Osteoblast (primary cell): ENCODE measurements around the gene FBXL7. TPM values are rescaled to one million over a fixed set of nuclear protein-coding genes. Genes with fewer than 3 reads are reported as not detected.

Experiments
- DNase-seq: peaks from one replicate; pipeline ENCODE4 v3.0.0; 2011; ENCODE audit warnings: low spot score, mixed read lengths; ENCODE audit not compliant: insufficient read length; ENCODE audit errors: missing footprints
- H2AFZ ChIP-seq: 2 replicates; pipeline ENCODE4 v1.6.0; 2011; ENCODE audit warnings: mild to moderate bottlenecking, low read length
- H3K27ac ChIP-seq: 2 replicates; pipeline ENCODE4 v1.5.1; 2011; ENCODE audit warnings: mild to moderate bottlenecking, low read depth, low read length, moderate library complexity
- H3K27me3 ChIP-seq: 2 replicates; pipeline ENCODE4 v1.6.0; 2012; ENCODE audit warnings: mild to moderate bottlenecking, control low read depth, inconsistent platforms, low read length, moderate library complexity; ENCODE audit not compliant: insufficient read depth
- H3K36me3 ChIP-seq: 2 replicates; pipeline ENCODE4 v1.5.1; 2011; ENCODE audit warnings: mild to moderate bottlenecking, low read length, control low read depth, moderate library complexity; ENCODE audit not compliant: insufficient read depth
- H3K4me1 ChIP-seq: 2 replicates; pipeline ENCODE4 v1.5.1; 2011; ENCODE audit warnings: mild to moderate bottlenecking, low read length, control low read depth, moderate library complexity; ENCODE audit not compliant: insufficient read depth
- H3K4me2 ChIP-seq: 2 replicates; pipeline ENCODE4 v1.6.0; 2011; ENCODE audit warnings: mild to moderate bottlenecking, low read length; ENCODE audit not compliant: insufficient read depth
- H3K4me3 ChIP-seq: fragments of 200-600 bp; sonication (generic); 3 replicates; pipeline ENCODE4 v1.5.1; 2012; ENCODE audit warnings: mild to moderate bottlenecking, low read length, inconsistent platforms; ENCODE audit not compliant: insufficient read depth
- H3K79me2 ChIP-seq: 2 replicates; pipeline ENCODE4 v1.6.0; 2012; ENCODE audit warnings: mild to moderate bottlenecking, low read length, control low read depth, inconsistent platforms; ENCODE audit not compliant: insufficient read depth
- H3K9me3 ChIP-seq: 2 replicates; pipeline ENCODE4 v1.5.1; 2011; ENCODE audit warnings: low read depth, low read length, control low read depth
- H4K20me1 ChIP-seq: 2 replicates; pipeline ENCODE4 v1.6.0; 2012; ENCODE audit warnings: mild to moderate bottlenecking, low read length, control low read depth; ENCODE audit not compliant: insufficient read depth
- CTCF ChIP-seq: IDR thresholded peaks from 2 replicates; pipeline ENCODE4 v1.5.1; 2011; ENCODE audit warnings: mild to moderate bottlenecking, low read depth, low read length, moderate library complexity; ENCODE audit errors: extremely low read depth
- total RNA-seq: library from RNA; depleted of rRNA; stranded (reverse); fragments of >200 nt; gene quantifications from 2 replicates; pipeline ENCODE4 v1.2.3, GENCODE V29; 2012

FBXL7 gene
- total RNA-seq, 1 donor, result 13.4 TPM

DNA sequence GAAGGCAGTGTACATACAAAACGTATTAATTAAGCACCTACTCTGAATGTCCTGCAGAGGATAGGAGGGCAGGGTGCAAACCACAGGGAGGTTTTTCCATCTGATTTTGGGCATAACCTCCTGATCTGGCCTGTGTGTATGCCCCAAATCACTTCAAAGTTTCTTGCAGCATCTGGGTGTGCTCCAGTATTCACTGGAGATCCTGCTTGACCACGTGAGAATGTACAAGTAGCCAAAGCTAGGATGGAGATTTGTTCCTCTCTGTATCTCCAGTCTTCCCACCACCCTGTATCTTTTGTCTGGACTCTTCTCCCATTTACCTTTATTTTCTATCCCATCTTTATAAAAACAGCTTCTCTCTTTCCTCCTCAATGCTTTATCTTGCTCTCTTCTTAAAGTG, 207.7 kb downstream of the FBXL7 start:
- Histone ChIP-seq H4K20me1 (no peaks in the 10 kb centered on the region), H3K4me2 (no peak overlapping the region), H3K36me3 (no peaks in the 10 kb centered on the region), H3K27ac (no peak overlapping the region), H3K4me3 (no peak overlapping the region), H3K27me3 (no peaks in the 10 kb centered on the region), H3K79me2 (peaks cover 20% of the 10 kb centered on the region), H2AFZ (no peak overlapping the region), H3K9me3 (no peaks in the 10 kb centered on the region), H3K4me1 (peaks cover 11% of the 10 kb centered on the region)
- no peak for TF ChIP-seq CTCF
- DNase-seq, result no peak

GRCh38 chr5:15711892-15712291, 211.9 kb downstream of the FBXL7 start:
- no peak for TF ChIP-seq CTCF
- Histone ChIP-seq H2AFZ (no peak overlapping the region), H3K4me2 (no peak overlapping the region), H3K4me3 (no peak overlapping the region), H4K20me1 (no peaks in the 10 kb centered on the region), H3K9me3 (no peaks in the 10 kb centered on the region), H3K27ac (no peak overlapping the region), H3K79me2 (peaks cover 14% of the 10 kb centered on the region), H3K36me3 (no peaks in the 10 kb centered on the region), H3K4me1 (peaks cover 2% of the 10 kb centered on the region), H3K27me3 (no peaks in the 10 kb centered on the region)
- DNase-seq, result no peak

DNA sequence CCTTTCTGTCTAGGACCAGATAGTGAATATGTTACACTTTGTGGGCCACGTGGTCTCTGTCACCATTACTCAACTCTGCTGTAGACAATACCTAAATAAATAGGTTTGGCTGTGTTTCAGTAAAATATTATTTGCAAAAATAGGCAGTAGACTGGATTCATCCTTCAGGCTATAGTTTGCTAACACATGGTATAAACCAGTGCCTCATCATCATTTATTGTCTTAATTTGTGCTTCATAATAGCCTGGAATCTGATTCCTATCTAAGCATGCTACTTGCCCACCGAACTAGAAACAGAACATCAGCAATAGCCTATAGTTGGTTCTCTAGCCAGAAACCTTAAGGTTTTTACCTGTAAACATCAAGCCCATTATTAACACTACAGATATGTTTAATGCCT, 215.6 kb downstream of the FBXL7 start:
- Histone ChIP-seq H2AFZ (no peak overlapping the region), H3K79me2 (peaks cover 12% of the 10 kb centered on the region), H3K27me3 (no peaks in the 10 kb centered on the region), H3K4me3 (no peak overlapping the region), H3K27ac (no peak overlapping the region), H3K4me2 (no peak overlapping the region), H3K36me3 (no peaks in the 10 kb centered on the region), H4K20me1 (no peaks in the 10 kb centered on the region), H3K4me1 (peaks cover 6% of the 10 kb centered on the region), H3K9me3 (no peaks in the 10 kb centered on the region)
- no peak for DNase-seq
- TF ChIP-seq CTCF, result no peak

DNA sequence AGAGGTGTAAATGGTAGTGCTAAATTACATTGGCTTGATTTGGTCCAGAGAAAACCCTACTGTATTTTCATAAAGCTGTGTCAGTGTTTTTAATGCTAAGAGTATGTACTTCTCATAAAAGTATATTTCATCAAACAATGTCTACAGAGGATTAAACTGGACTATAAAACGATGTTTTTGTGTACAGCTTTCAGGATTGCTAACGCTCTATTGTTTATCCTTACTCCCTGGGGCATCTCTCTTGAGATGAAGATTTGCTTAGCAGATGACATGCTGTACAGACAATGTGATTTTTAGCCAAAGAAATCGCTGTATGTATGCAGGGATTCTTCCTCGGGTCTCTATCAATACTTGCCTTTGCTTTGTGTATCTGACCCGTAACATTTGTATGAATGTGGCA, 216.0 kb downstream of the FBXL7 start:
- Histone ChIP-seq H3K27ac (no peak overlapping the region), H3K79me2 (peaks cover 12% of the 10 kb centered on the region), H4K20me1 (no peaks in the 10 kb centered on the region), H3K4me1 (peaks cover 6% of the 10 kb centered on the region), H3K27me3 (no peaks in the 10 kb centered on the region), H3K4me3 (no peak overlapping the region), H3K4me2 (no peak overlapping the region), H3K9me3 (no peaks in the 10 kb centered on the region), H2AFZ (no peak overlapping the region), H3K36me3 (no peaks in the 10 kb centered on the region)
- TF ChIP-seq CTCF, result no peak
- DNase-seq, result peak; percentile 51
